ENCODE data around the gene EDRF1.

EDRF1 gene

GRCh38 chr10:125792342-125793300, 73.1 kb downstream of the EDRF1 start:
- Histone ChIP-seq H3K4me3 (ENCODE audit: low read depth, low read length) (no peak overlapping the region), H2AFZ (no peak overlapping the region), H3K9me3 (ENCODE audit: control insufficient read depth, low read length) (no peaks in the 10 kb centered on the region), H3K27me3 (ENCODE audit: control insufficient read depth, insufficient read depth, low read length) (no peaks in the 10 kb centered on the region), H3K4me1 (peaks cover 20% of the 10 kb centered on the region), H3K9ac (no peak overlapping the region), H3K36me3 (ENCODE audit: control insufficient read depth, insufficient read depth, low read length) (no peaks in the 10 kb centered on the region), H3K4me2 (ENCODE audit: low read length) (no peak overlapping the region), H3K79me2 (no peaks in the 10 kb centered on the region), H3K27ac (no peak overlapping the region)
- no peak for TF ChIP-seq CTCF (IDR thresholded peaks at IDR 0.05)

- no peak overlapping the region for H3K4me3 ChIP-seq (ENCODE audit: low read depth, low read length)
- no peak overlapping the region for H3K4me2 ChIP-seq (ENCODE audit: low read length)
- H2AFZ ChIP-seq: no peak overlapping the region
- H3K27ac ChIP-seq: no peak overlapping the region
- no peaks in the 10 kb centered on the region for H3K9me3 ChIP-seq (ENCODE audit: control insufficient read depth, low read length)
- no peaks in the 10 kb centered on the region for H3K79me2 ChIP-seq
- TF ChIP-seq CTCF (IDR thresholded peaks at IDR 0.05): no peak
- no peaks in the 10 kb centered on the region for H3K27me3 ChIP-seq (ENCODE audit: control insufficient read depth, insufficient read depth, low read length)
- H3K4me1 ChIP-seq: peaks cover 11% of the 10 kb centered on the region
- no peak overlapping the region for H3K9ac ChIP-seq
- no peaks in the 10 kb centered on the region for H3K36me3 ChIP-seq (ENCODE audit: control insufficient read depth, insufficient read depth, low read length)
Measured at GRCh38 chr10:125795128-125795527, 75.6 kb downstream of the EDRF1 start.

GRCh38 chr10:125795637-125796190, 76.2 kb downstream of the EDRF1 start:
- no peak overlapping the region for H3K9ac ChIP-seq
- peaks cover 11% of the 10 kb centered on the region for H3K4me1 ChIP-seq
- no peaks in the 10 kb centered on the region for H3K27me3 ChIP-seq (ENCODE audit: control insufficient read depth, insufficient read depth, low read length)
- no peak overlapping the region for H2AFZ ChIP-seq
- no peaks in the 10 kb centered on the region for H3K79me2 ChIP-seq
- no peaks in the 10 kb centered on the region for H3K9me3 ChIP-seq (ENCODE audit: control insufficient read depth, low read length)
- no peak overlapping the region for H3K4me3 ChIP-seq (ENCODE audit: low read depth, low read length)
- no peaks in the 10 kb centered on the region for H3K36me3 ChIP-seq (ENCODE audit: control insufficient read depth, insufficient read depth, low read length)
- TF ChIP-seq CTCF (IDR thresholded peaks at IDR 0.05): no peak
- no peak overlapping the region for H3K4me2 ChIP-seq (ENCODE audit: low read length)
- H3K27ac ChIP-seq: no peak overlapping the region

GRCh38 chr10:125797424-125797823, 77.9 kb downstream of the EDRF1 start:
- no peaks in the 10 kb centered on the region for H3K27me3 ChIP-seq (ENCODE audit: control insufficient read depth, insufficient read depth, low read length)
- H3K4me3 ChIP-seq (ENCODE audit: low read depth, low read length): no peak overlapping the region
- H3K9me3 ChIP-seq (ENCODE audit: control insufficient read depth, low read length): no peaks in the 10 kb centered on the region
- H3K36me3 ChIP-seq (ENCODE audit: control insufficient read depth, insufficient read depth, low read length): no peaks in the 10 kb centered on the region
- TF ChIP-seq CTCF (IDR thresholded peaks at IDR 0.05): no peak
- no peak overlapping the region for H3K9ac ChIP-seq
- H3K4me2 ChIP-seq (ENCODE audit: low read length): no peak overlapping the region
- H3K4me1 ChIP-seq: peaks cover 11% of the 10 kb centered on the region
- no peak overlapping the region for H3K27ac ChIP-seq
- H2AFZ ChIP-seq: no peak overlapping the region
- H3K79me2 ChIP-seq: no peaks in the 10 kb centered on the region
